WERI-Rb-1 (cell line): ENCODE results near the gene HNMT.

Experiments
- DNase-seq: peaks from one replicate; pipeline ENCODE4 v3.0.0-alpha.2; 2020
- H3K27ac ChIP-seq: fragments of 250-450 bp; sonication (Bioruptor Pico); 2 replicates; pipeline ENCODE4 v1.5.1; 2020; ENCODE audit warnings: mild to moderate bottlenecking, moderate library complexity
- H3K27me3 ChIP-seq: fragments of 250-450 bp; sonication (Bioruptor Pico); 2 replicates; pipeline ENCODE4 v1.5.1; 2021; ENCODE audit warnings: mild to moderate bottlenecking, low read depth, moderate library complexity; ENCODE audit not compliant: insufficient read depth, severe bottlenecking
- H3K36me3 ChIP-seq: fragments of 250-450 bp; sonication (Bioruptor Pico); 2 replicates; pipeline ENCODE4 v1.5.1; 2020; ENCODE audit warnings: mild to moderate bottlenecking, moderate library complexity
- H3K4me3 ChIP-seq: 2 replicates; pipeline ENCODE4 v1.5.1; 2011; ENCODE audit warnings: low read depth, mild to moderate bottlenecking, control low read depth, low read length
- H3K9me3 ChIP-seq: fragments of 250-450 bp; sonication (Bioruptor Pico); 2 replicates; pipeline ENCODE4 v1.5.1; 2021; ENCODE audit warnings: mild to moderate bottlenecking, moderate library complexity; ENCODE audit not compliant: severe bottlenecking
- TF ChIP-seq, protein P1 (sequence below): IDR thresholded peaks from 2 replicates; pipeline ENCODE4 v1.5.1; 2011; ENCODE audit warnings: low read depth, mild to moderate bottlenecking, control low read depth, inconsistent platforms, low read length

HNMT gene

DNA sequence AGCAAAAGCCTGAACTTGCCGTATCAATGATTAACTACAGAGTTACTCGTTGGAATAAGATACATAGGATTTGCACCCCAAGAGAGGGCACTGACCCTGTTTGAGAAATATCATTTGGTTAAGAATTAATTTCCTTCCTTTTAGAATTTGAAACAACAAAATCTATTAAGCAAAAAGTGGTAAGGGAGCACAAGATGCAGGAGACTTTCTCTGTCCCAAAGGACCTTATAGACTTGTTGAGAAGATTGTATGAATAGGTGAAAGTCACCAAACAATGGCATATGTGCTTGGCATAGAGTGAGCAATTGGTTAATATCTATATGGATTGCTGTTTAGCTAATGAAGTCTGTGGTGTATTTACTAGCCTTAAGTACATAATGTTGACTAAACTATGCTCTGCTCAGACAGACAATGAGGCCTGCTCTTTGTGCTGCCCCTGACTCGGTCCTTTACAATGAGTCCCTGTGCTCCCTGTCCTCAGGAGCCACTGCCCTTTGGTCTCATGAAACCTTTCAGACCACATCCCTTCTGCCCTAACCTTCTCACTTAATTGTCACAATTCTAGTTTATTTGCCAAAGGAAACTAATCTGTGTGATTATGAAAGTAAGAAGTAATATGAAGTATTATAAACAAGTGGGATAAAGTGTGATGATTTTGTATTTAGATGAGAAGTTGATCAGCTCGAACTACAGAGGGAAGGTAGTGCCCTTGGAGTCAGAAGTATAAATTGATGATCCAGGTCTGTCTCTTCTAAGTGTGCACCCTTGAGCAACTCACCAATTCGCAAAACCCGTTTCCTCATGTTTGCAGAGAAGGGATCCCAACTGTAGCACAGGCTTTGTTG is 21.2 kb upstream of the HNMT start:
- Histone ChIP-seq H3K36me3 (no peaks in the 10 kb centered on the region), H3K4me3 (no peak overlapping the region), H3K27ac (no peak overlapping the region), H3K27me3 (no peaks in the 10 kb centered on the region), H3K9me3 (no peaks in the 10 kb centered on the region)
- TF ChIP-seq, protein P1, sequence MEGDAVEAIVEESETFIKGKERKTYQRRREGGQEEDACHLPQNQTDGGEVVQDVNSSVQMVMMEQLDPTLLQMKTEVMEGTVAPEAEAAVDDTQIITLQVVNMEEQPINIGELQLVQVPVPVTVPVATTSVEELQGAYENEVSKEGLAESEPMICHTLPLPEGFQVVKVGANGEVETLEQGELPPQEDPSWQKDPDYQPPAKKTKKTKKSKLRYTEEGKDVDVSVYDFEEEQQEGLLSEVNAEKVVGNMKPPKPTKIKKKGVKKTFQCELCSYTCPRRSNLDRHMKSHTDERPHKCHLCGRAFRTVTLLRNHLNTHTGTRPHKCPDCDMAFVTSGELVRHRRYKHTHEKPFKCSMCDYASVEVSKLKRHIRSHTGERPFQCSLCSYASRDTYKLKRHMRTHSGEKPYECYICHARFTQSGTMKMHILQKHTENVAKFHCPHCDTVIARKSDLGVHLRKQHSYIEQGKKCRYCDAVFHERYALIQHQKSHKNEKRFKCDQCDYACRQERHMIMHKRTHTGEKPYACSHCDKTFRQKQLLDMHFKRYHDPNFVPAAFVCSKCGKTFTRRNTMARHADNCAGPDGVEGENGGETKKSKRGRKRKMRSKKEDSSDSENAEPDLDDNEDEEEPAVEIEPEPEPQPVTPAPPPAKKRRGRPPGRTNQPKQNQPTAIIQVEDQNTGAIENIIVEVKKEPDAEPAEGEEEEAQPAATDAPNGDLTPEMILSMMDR, result no peak
- no peak for DNase-seq

DNA sequence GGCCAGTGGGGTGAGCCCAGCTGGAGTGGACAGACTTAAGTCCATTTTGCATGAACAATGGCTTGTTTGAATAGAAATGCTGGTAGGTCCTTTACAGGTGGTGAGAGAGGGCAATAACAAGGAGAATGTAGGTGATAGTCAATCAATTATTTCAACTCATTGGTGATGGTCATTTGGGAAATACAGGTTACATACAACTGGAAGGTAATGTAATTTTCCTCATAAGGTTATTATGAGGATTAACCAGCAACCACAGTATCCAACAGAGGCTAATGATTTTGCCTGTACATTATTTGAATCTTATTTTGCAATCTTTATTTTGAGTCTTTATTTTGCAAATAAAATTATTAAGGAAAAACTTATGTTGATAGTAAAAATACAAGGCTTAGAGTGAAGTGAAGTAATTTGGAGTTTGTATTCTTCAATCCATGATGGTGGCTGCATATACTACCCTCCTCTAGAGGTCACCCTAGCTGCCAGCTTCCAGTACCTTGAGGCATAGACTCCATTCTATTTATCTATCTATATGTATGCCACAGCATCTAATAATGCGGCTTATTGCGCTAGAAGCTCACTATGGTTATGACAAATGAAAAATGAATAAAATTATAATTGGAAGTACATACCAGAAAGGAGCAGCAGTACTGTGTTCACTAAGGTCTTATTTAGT is 20.5 kb upstream of the HNMT start:
- Histone ChIP-seq H3K36me3 (no peaks in the 10 kb centered on the region), H3K4me3 (no peak overlapping the region), H3K27me3 (no peaks in the 10 kb centered on the region), H3K27ac (no peak overlapping the region), H3K9me3 (no peaks in the 10 kb centered on the region)
- TF ChIP-seq, protein P1, result no peak
- no peak for DNase-seq

DNA sequence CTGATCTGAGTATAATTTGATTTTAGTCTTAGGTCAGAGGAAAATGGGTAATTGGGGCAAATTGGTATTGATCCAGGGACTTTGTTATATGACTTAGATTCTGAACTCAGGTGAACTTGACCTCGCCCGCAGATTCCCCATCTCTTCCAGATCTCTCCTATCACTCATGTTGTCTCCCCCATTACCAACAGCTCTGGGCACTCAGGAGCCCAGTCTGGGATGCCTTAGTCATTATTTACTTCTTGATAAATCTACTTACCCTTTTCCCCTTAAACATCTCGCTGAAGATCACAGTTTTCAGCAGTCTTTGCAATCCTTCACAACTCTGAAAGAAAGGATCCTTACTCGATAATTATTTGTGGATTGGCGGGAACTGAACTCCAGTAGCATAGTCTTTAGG is 19.6 kb upstream of the HNMT start:
- no peaks in the 10 kb centered on the region for H3K27me3 ChIP-seq
- H3K27ac ChIP-seq, result no peak overlapping the region
- H3K36me3 ChIP-seq, result no peaks in the 10 kb centered on the region
- no peaks in the 10 kb centered on the region for H3K9me3 ChIP-seq
- TF ChIP-seq, protein P1, result no peak
- H3K4me3 ChIP-seq, result no peak overlapping the region
- no peak for DNase-seq

DNA sequence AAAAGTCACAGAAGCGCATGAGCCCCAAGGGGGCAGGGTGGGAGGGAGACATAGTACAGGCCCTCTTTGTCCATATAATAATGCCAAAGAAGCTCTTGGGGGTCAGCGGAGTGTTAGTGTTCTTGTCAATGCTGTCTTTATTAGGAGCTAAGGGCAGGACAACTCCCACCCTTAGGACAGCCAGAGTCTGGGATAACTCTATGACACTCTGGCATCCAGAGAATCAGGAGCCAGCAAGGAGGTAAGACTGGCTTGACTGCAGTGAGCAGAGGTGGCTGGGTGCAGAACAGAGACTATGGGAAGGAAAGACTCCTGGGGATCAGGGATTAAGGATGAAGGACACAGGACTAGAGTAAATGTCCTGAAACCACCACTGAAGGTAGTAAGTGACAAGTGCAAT is 19.0 kb upstream of the HNMT start:
- Histone ChIP-seq H3K9me3 (no peaks in the 10 kb centered on the region), H3K36me3 (no peaks in the 10 kb centered on the region), H3K27ac (no peak overlapping the region), H3K4me3 (no peak overlapping the region), H3K27me3 (no peaks in the 10 kb centered on the region)
- TF ChIP-seq, protein P1, result no peak
- no peak for DNase-seq

DNA sequence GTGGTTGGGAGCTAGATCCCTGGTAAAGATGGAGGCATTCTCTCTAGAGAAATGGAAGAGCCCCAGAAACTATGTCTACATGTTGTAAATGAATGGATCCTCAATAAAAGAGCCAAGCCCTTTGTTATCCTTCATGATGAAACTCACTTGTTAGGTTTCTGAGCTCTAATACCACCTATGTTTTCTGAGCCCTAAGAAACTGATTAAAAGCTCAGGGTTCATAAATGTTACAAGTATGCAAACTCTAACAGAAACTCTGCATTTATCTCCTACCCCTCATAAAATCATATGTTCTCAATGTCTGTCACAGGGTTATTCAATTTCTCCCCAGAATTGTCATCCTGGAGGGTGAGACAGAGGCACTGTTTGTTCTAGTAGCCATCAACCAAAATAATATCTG is 18.0 kb upstream of the HNMT start:
- TF ChIP-seq, protein P1, result no peak
- Histone ChIP-seq H3K27ac (no peak overlapping the region), H3K4me3 (no peak overlapping the region), H3K36me3 (no peaks in the 10 kb centered on the region), H3K9me3 (no peaks in the 10 kb centered on the region), H3K27me3 (no peaks in the 10 kb centered on the region)
- DNase-seq, result no peak
